Activated naive CD4-positive, alpha-beta T cell treated with anti-CD3 and anti-CD28 coated beads, Interleukin-2, amount 50 U/mL, for 72 hours (primary cell): ENCODE measurements around the gene SLC25A23. TPM values are rescaled to one million over a fixed set of nuclear protein-coding genes. Genes with fewer than 3 reads are reported as not detected.
"Not testable (repeated sequence)": the region's sequence is repeated elsewhere in the genome, so short reads cannot be mapped to it uniquely, and the experiment has no call there.

Experiments used
- ATAC-seq, 2 donors: fragments of 150-1000 bp; cut with Tn5 transposase; 2 replicates each; pipeline ENCODE4 v1.10.0; 2021; ENCODE audit warnings: mild to moderate bottlenecking in 2 of 2, moderate library complexity in 2 of 2
- DNase-seq, 2 donors: peaks; one replicate each; pipeline ENCODE4 v3.0.0; 2021 to 2022; ENCODE audit warnings: low spot score in 2 of 2
- H3K27ac Mint-ChIP-seq, 2 donors: one replicate each; pipeline ENCODE4 v1.8.0; 2022; ENCODE audit warnings: mild to moderate bottlenecking in 2 of 2, mixed read lengths in 2 of 2
- H3K36me3 Mint-ChIP-seq, 2 donors: one replicate each; pipeline ENCODE4 v1.8.0; 2022; ENCODE audit warnings: mixed read lengths in 2 of 2
- H3K9me3 Mint-ChIP-seq, 2 donors: one replicate each; pipeline ENCODE4 v1.8.0; 2022; ENCODE audit warnings: mixed read lengths in 2 of 2
- total RNA-seq, 2 donors: library from RNA; stranded (reverse); gene quantifications; one replicate each; pipeline ENCODE4 v1.2.3, GENCODE V29; 2022

SLC25A23 gene
- total RNA-seq, result 10 to 100 TPM in 1 of 2 donors, under 1 TPM in 1; 0.96 to 36.0 TPM

DNA sequence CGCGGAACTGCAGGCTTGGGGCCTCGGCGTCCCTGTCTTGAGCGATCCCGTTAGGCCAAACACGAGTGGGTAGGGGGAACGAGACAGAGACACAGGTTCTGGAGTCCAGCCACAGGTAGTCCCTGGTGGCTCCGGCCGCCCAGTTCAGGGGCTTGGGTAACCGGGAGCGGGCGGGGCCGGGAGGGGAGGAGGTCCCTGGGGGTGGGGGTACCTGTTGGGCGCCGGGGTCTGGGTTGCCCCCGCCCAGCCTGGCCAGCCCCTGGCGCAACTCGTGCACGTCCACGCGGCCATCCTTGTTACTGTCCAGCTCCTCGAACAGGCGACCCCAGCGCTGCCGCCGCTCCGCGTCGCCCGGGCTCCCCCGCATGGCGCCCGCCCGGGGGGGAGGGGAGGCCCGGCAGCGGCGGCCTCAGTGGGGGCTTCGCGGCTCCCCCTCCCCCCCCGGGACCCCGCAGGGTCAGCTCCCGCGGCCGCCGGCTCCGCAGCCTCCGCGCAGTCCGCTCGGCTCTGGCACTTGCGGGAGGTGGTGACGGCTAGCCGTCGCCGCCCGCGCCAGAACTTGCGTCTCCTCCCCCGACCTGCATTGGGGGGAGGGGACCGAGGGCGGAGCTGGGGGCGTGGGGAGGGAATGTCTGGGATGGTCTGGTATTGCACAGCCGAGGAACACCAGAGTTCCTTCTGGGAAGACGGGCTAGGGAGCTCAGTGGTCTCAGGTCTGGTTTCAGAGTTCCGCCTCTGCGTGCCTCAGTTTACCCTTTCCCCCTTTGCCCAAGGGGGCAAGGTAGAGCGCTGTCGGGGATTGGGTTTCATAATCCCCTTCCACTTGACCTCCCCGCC is at the start of gene SLC25A23:
TSS of gene SLC25A23 (minus strand) at position 531 of the 837 bp plus-strand sequence. CDS start at position 367, 164 bp downstream.
- peak within 1 kb of the TSS; percentile 47 to 96 for H3K27ac Mint-ChIP-seq
- H3K36me3 Mint-ChIP-seq, result peaks cover 17 to 26% of the 10 kb centered on the region in 2 donors
- peaks cover 4 to 10% of the 10 kb centered on the region in 2 donors for H3K9me3 Mint-ChIP-seq
- ATAC-seq (peak in 1 of 2 donors; percentile 36), DNase-seq (peak in 1 of 2 donors; percentile 71)

GRCh38 chr19:6508028-6508771 is 48.6 kb upstream of the SLC25A23 start:
- ATAC-seq, H3K36me3 Mint-ChIP-seq, H3K9me3 Mint-ChIP-seq: not testable (repeated sequence)

GRCh38 chr19:6503407-6504201 is 44.0 kb upstream of the SLC25A23 start:
- no peak for ATAC-seq
- no peaks in the 10 kb centered on the region for H3K9me3 Mint-ChIP-seq
- H3K27ac Mint-ChIP-seq, result no peak overlapping the region

More at GRCh38 chr19:6508028-6508771, 48.6 kb upstream of the SLC25A23 start:
- not testable (repeated sequence) for DNase-seq
- H3K27ac Mint-ChIP-seq, result peak overlapping the region in 1 of 2 donors; percentile 29

DNA sequence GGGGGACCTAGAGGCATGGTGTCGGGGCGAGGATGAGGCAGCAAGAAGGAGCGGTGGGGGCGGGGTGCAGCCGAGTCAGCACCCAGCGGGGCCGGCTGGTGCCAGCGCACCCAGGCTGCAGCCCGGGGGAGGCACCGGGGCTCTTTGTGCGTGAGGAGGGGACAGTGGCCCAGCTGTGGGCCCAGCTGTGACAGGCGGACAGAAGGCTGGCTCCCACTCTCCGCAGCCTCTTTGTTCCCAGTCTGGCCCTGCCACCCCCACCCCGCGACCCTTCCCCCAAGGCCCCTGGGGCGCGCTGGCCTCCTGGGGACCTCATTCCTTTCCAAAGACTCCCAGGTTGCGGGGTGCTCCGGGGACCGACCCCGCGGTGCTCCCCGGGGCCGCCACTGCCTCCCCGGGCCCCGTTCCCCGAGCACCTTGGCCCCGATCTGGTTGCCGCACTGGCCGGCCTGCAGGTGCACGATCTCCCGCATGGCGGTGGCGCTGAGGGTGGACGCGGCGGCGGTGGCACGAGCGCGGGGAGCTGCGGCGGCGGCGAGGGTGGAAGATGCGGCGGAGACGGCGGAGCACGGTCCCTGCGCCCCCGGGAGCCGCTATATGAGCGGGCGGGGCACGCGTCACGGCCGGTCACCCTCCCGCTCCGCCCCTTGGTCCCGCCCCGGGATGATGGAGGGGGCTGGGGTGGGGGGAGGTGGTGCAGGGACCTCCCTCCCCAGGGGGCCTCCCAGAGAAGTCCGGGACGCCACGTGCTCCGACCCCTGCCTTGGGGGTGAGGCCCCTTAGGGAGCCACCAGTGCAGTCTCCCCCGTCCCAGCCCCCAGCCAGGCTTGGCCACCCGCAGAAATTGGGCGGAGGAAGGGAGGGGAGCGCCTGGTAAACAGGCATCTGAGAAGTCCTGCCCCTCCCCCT is 42.4 kb upstream of the SLC25A23 start, which contains the start of gene TUBB4A:
TSS of gene TUBB4A (minus strand) at position 570 of the 909 bp plus-strand sequence. CDS start at position 473, 97 bp downstream.
- H3K27ac Mint-ChIP-seq, result no peak within 1 kb of the TSS
- no peaks in the 10 kb centered on the region for H3K36me3 Mint-ChIP-seq
- H3K9me3 Mint-ChIP-seq, result no peaks in the 10 kb centered on the region
- DNase-seq (peak in 1 of 2 donors; percentile 59), ATAC-seq (peak; percentile 58 to 78)

More at GRCh38 chr19:6503407-6504201, 44.0 kb upstream of the SLC25A23 start:
- DNase-seq, result no peak
- H3K36me3 Mint-ChIP-seq, result no peaks in the 10 kb centered on the region

- DNase-seq, result no peak
- Mint-ChIP-seq H3K27ac (no peak overlapping the region), H3K9me3 (no peaks in the 10 kb centered on the region), H3K36me3 (no peaks in the 10 kb centered on the region)
- ATAC-seq, result no peak
These were observed 41.5 kb upstream of the SLC25A23 start for GRCh38 chr19:6500837-6501739.

DNA sequence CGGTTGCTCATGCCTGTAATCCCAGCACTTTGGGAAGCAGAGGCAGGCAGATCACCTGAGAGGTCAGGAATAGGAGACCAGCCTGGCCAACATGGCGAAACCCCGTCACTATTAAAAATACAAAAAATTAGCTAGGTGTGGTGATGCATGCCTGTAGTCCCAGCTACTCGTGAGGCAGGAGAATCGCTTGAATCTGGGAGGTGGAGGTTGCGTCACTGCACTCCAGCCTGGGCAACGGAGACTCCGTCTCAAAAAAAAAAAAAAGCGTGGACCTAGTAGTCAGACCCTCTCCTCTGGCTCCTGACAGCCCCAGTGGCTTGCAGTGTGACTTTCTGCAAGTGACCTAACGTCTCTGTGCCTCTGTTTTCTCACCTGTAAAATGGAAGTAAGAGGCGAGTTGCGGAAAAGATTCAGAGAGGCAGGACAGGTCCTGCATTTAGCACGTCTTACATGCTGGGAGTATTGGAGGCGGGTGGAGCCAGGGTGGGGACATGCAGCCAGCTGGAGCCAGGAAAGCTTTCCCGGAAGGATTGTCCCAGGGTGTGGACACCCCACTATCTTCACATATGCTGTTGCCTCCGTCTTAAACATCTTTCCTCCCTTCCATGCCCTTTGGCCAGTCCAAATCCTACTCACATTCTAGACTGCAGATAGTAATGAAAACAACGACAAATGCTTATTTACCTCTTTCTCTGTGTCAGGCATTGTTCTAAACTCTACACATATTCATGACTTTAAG is 39.6 kb upstream of the SLC25A23 start:
- H3K36me3 Mint-ChIP-seq, result no peaks in the 10 kb centered on the region
- no peak overlapping the region for H3K27ac Mint-ChIP-seq
- H3K9me3 Mint-ChIP-seq, result no peaks in the 10 kb centered on the region
- DNase-seq (no peak), ATAC-seq (no peak)

DNA sequence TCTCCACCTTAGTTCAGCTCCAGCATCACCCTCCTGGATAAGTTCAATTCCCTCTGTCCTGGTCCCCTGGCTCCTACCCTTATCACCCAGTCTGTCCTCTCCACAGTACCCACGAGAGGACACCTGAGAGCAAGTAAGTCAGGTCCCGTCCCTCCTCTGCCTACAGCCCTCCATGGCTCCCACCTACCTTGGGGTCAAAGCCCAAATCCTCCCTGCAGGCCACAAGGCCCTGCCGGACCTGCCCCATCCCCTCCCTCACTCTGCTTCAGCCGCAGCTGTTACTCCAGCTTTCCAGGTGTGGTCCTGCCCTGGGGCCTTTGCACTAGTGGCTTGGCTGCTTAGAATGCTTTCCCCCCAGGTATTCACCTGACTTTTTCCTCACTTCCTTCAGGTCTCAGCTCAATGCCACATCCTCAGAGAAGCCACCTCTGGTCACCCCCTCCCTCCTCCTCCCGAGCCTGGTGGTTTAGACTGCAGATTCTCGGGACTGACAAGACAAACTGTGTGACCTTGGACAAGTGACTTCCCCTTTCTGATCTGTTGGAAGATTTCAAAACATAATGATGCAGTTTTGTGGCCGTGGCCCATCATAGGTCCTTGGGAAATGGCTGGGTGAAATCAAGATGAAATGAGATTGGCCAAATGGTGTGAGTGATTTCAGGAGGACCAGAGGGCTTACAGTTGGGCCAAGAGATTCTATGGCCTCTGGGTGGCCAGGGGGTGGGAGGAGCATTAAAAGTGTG is 38.9 kb upstream of the SLC25A23 start:
- no peaks in the 10 kb centered on the region for H3K36me3 Mint-ChIP-seq
- no peaks in the 10 kb centered on the region for H3K9me3 Mint-ChIP-seq
- DNase-seq (no peak), ATAC-seq (no peak)
- no peak overlapping the region for H3K27ac Mint-ChIP-seq

- H3K9me3 Mint-ChIP-seq, result peaks cover 5 to 9% of the 10 kb centered on the region in 2 donors
- H3K27ac Mint-ChIP-seq, result no peak overlapping the region
- ATAC-seq, result no peak
- peaks cover 9 to 11% of the 10 kb centered on the region in 2 donors for H3K36me3 Mint-ChIP-seq
- no peak for DNase-seq
These were observed 36.4 kb upstream of the SLC25A23 start for GRCh38 chr19:6495947-6496346.

- Mint-ChIP-seq H3K36me3 (peaks cover 9 to 11% of the 10 kb centered on the region in 2 donors), H3K9me3 (peaks cover 5 to 9% of the 10 kb centered on the region in 2 donors), H3K27ac (no peak overlapping the region)
- ATAC-seq (no peak), DNase-seq (no peak)
These were observed 34.9 kb upstream of the SLC25A23 start for GRCh38 chr19:6494438-6495036.

- Mint-ChIP-seq H3K36me3 (peaks cover 9 to 11% of the 10 kb centered on the region in 2 donors), H3K9me3 (peaks cover 5 to 9% of the 10 kb centered on the region in 2 donors), H3K27ac (no peak overlapping the region)
- ATAC-seq (peak in 1 of 2 donors; percentile 60), DNase-seq (no peak)
These were observed 32.4 kb upstream of the SLC25A23 start for GRCh38 chr19:6491802-6492592.

DNA sequence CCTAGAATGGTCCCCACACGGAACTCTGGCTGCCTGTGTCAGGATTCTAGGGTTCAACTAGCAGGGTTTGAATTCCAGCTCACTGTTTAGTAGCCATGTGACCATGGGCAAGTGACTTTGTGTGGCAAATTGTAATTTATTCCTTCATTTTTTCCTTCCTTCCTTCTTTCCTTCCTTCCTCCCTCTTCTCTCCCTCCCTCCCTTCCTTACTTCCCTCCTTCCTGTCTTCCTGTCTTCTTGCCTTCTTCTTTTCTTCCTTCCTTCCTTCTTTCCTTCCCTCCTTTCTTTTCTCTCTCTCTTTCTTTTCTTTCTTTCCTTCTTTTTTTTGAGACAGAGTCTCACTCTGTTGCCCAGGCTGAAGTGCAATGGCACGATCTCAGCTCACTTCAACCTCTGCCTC is 30.5 kb upstream of the SLC25A23 start:
- no peak for ATAC-seq
- Mint-ChIP-seq H3K36me3 (peaks cover 9 to 11% of the 10 kb centered on the region in 2 donors), H3K27ac (no peak overlapping the region), H3K9me3 (peaks cover 5 to 9% of the 10 kb centered on the region in 2 donors)
- no peak for DNase-seq

- peaks cover 9 to 11% of the 10 kb centered on the region in 2 donors for H3K36me3 Mint-ChIP-seq
- DNase-seq, result no peak
- peaks cover 5 to 9% of the 10 kb centered on the region in 2 donors for H3K9me3 Mint-ChIP-seq
- peak overlapping the region in 1 of 2 donors; percentile 45 for H3K27ac Mint-ChIP-seq
- peak; percentile 40 to 57 for ATAC-seq
These were observed 29.9 kb upstream of the SLC25A23 start for GRCh38 chr19:6489278-6490061.
